GM06990 (cell line): ENCODE data around the gene TRPT1.

Source experiments
- DNase-seq: peaks from one replicate; pipeline ENCODE4 v3.0.0-alpha.2; 2011; ENCODE audit not compliant: insufficient read length; ENCODE audit errors: extremely low read depth
- H3K27me3 ChIP-seq: replicated peaks from 2 replicates; pipeline ENCODE4 v1.6.0; 2011; ENCODE audit warnings: low read length; ENCODE audit not compliant: control insufficient read depth, insufficient read depth
- H3K36me3 ChIP-seq: 2 replicates; pipeline ENCODE4 v1.5.1; 2011; ENCODE audit warnings: low read length; ENCODE audit not compliant: control insufficient read depth, insufficient read depth
- H3K4me3 ChIP-seq: replicated peaks from 2 replicates; pipeline ENCODE4 v1.5.1; 2011; ENCODE audit warnings: low read depth, mild to moderate bottlenecking, control low read depth, low read length
- TF ChIP-seq, protein P1 (sequence below): IDR thresholded peaks from 2 replicates; pipeline ENCODE4 v1.5.1; 2011; ENCODE audit warnings: low read length, control low read depth, mild to moderate bottlenecking, inconsistent platforms; ENCODE audit not compliant: insufficient read depth, poor library complexity, severe bottlenecking

The TRPT1 gene

DNA sequence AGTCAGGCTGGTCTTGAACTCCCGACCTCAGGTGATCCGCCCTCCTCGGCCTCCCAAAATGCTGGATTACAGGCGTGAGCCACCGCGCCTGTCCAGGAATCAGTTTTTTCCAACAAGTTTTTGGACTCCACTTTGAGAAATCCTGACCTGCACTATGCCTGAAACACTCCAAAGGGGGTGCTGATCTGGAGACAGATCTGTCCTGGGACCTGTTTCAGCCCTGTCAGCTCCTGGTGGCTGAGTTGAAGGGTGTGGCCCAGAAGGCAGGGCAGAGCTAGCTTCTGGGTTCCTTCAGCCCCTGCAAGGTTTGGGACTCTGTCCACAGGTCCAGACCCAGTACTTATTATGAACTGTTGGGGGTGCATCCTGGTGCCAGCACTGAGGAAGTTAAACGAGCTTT is 5.6 kb upstream of the TRPT1 start:
- no peak for DNase-seq
- Histone ChIP-seq H3K4me3 (no peak overlapping the region), H3K36me3 (no peaks in the 10 kb centered on the region; the same call in none of the 2 replicates), H3K27me3 (no peaks in the 10 kb centered on the region)
- TF ChIP-seq, protein P1, sequence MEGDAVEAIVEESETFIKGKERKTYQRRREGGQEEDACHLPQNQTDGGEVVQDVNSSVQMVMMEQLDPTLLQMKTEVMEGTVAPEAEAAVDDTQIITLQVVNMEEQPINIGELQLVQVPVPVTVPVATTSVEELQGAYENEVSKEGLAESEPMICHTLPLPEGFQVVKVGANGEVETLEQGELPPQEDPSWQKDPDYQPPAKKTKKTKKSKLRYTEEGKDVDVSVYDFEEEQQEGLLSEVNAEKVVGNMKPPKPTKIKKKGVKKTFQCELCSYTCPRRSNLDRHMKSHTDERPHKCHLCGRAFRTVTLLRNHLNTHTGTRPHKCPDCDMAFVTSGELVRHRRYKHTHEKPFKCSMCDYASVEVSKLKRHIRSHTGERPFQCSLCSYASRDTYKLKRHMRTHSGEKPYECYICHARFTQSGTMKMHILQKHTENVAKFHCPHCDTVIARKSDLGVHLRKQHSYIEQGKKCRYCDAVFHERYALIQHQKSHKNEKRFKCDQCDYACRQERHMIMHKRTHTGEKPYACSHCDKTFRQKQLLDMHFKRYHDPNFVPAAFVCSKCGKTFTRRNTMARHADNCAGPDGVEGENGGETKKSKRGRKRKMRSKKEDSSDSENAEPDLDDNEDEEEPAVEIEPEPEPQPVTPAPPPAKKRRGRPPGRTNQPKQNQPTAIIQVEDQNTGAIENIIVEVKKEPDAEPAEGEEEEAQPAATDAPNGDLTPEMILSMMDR: no peak

DNA sequence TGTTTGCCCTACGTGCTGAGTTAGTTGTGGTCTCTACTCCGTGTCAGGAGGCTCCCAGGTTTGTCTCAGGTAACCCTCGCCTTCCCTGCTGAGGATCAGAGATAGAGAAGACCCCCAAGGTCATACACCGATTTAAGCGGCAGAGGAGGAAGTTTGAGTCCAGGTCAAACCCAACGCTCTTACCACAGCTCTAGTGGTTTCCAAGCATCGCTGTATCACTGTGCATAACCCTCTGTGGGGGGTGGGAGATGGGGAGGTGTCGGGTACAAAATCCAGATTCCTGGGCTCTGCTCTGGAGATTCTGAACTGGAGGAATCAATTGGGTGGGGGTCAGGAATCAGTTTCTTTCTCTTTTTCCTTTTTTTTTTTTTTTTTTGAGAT is 5.0 kb upstream of the TRPT1 start:
- Histone ChIP-seq H3K36me3 (no peaks in the 10 kb centered on the region; the same call in none of the 2 replicates), H3K4me3 (peak overlapping the region; percentile 79), H3K27me3 (no peaks in the 10 kb centered on the region)
- TF ChIP-seq, protein P1: no peak
- DNase-seq: no peak

DNA sequence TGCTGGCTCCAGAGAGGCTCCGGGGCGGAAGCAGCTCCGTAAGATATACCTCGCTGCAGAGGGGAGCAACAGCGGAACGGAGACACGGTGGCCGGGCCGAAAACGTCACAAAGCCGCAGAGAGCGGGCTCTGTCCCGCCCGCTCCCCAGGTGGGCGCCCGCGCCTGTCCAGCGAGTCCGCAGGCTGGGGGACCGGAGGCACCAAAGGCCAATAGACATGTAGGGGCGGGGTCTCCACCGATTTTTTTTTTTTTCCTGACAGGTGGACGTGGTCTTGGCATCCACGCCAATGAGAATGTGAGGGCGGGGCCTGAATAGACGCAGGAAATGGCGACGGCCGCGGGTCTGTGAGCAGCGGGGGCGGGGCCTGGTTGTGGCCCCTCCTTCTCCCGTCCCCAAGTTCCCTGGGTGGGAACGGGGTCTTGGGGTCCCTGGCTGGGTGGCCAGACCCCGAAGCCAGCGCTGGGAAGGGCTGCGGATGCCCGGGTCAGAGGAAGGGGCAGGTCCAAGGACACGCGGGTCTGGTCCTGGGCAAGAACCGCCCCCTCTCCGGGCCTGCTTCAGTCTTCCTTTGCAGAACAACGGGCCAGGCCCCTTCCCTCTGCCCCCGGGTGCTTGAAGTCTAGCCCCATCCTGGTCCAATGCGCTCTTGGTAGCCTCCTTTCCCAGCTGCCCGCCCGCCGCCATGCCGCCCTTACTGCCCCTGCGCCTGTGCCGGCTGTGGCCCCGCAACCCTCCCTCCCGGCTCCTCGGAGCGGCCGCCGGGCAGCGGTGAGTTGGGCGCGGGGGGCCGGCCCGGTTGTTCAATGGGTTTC is 4.4 kb upstream of the TRPT1 start, which contains the start of gene DNAJC4:
DNAJC4 (plus strand) TSS at position 378 of the 814 bp plus-strand sequence; CDS start at position 685, 307 bp downstream.
- no peaks in the 10 kb centered on the region for H3K27me3 ChIP-seq
- DNase-seq: peak; percentile 90
- H3K4me3 ChIP-seq: peak within 1 kb of the TSS; percentile 79
- H3K36me3 ChIP-seq: no peaks in the 10 kb centered on the region; the same call in none of the 2 replicates
- TF ChIP-seq, protein P1: no peak

DNA sequence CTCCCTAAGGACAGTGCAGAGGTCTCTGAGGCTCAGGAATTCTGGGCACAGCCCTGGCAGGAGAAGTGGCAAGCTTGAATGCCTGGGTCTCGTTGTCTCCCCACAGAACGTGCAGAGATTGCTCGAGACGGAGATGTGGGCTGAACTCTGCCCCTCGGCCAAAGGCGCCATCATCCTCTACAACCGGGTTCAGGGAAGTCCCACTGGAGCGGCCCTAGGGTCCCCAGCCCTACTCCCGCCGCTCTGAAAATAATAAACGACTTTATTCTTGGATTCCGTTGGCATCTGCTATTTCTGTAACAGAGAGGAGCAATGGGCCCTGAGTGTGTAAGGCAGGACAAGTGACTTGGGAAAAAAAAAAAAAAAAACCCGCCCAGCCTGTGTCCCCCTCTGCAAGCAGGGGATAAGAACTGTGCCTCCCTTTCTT is 3.8 kb upstream of the TRPT1 start:
- TF ChIP-seq, protein P1: no peak
- Histone ChIP-seq H3K36me3 (peaks cover under 1% of the 10 kb centered on the region), H3K27me3 (no peaks in the 10 kb centered on the region), H3K4me3 (peak overlapping the region; percentile 79)
- DNase-seq: no peak

DNA sequence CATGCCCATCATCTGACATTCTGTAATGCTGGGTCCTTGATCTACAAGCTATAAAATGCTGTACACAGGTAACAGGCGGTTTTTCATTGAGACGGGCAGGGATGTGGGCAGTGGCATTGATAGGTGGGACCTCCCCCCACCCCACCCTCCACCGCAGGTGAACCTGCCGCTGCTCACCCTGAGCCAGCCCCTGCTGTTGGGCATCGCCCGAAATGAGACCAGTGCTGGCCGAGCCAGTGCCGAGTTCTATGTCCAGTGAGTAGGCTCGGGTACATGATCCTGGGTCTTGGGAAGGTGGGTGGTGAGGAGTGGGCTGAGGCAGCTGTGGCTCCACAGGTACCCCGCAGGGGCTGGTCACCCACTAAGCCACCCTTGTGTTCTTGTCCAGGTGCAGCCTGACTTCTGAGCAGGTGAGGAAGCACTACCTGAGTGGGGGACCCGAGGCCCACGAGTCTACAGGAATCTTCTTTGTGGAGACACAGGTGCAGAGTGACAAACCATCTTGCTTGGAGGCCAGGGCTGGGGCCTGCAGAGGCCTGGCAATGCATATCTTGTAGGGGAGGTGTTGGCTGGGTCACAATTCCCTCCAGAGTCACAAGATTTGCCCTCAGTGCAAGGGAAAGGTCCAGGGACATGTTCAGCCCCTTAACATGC is 3.2 kb upstream of the TRPT1 start:
- TF ChIP-seq, protein P1: no peak
- H3K36me3 ChIP-seq: peaks cover 3% of the 10 kb centered on the region
- H3K27me3 ChIP-seq: no peaks in the 10 kb centered on the region
- no peak overlapping the region for H3K4me3 ChIP-seq
- DNase-seq: no peak
